Measurements from ENCODE around the gene ELF3. TPM values are rescaled to one million over a fixed set of nuclear protein-coding genes. Genes with fewer than 3 reads are reported as not detected.

The ELF3 gene
- total RNA-seq, 4 donors from 2014 or later = 0.54 to 30.6 (median 0.74) TPM

- Histone ChIP-seq H3K9me3 (no peaks in the 10 kb centered on the region), H3K27ac (no peak overlapping the region), H3K27me3 (no peaks in the 10 kb centered on the region), H3K36me3 (no peaks in the 10 kb centered on the region), H3K4me1 (no peaks in the 10 kb centered on the region), H3K4me3 (no peak overlapping the region)
- no peak for TF ChIP-seq EP300 (IDR thresholded peaks at IDR 0.05)
- TF ChIP-seq CTCF (IDR thresholded peaks at IDR 0.05) = no peak
- TF ChIP-seq POLR2AphosphoS5 (IDR thresholded peaks at IDR 0.05) = no peak
- no peak for TF ChIP-seq POLR2A (IDR thresholded peaks at IDR 0.05)
- no peak for ATAC-seq
- 64 to 74% methylated on average over 5 of the region's 5 CpGs for WGBS, 2 donors (ENCODE audit: low coverage in 1 of 2)
Measured at GRCh38 chr1:202029171-202029665, 18.8 kb downstream of the ELF3 start.

GRCh38 chr1:202029727-202030126 lies 19.3 kb downstream of the ELF3 start:
- Histone ChIP-seq H3K4me3 (no peak overlapping the region), H3K27me3 (no peaks in the 10 kb centered on the region), H3K27ac (no peak overlapping the region), H3K9me3 (no peaks in the 10 kb centered on the region), H3K4me1 (no peaks in the 10 kb centered on the region), H3K36me3 (no peaks in the 10 kb centered on the region)
- ATAC-seq = no peak
- 86% methylated on average over 1 of the region's 2 CpGs; no CpG with 5 or more reads in 1 of the 2 donors for WGBS, 2 donors (ENCODE audit: low coverage in 1 of 2)
- TF ChIP-seq CTCF (IDR thresholded peaks at IDR 0.05) (no peak), POLR2A (IDR thresholded peaks at IDR 0.05) (no peak), EP300 (IDR thresholded peaks at IDR 0.05) (no peak), POLR2AphosphoS5 (IDR thresholded peaks at IDR 0.05) (no peak)

- no peak for TF ChIP-seq CTCF (IDR thresholded peaks at IDR 0.05)
- TF ChIP-seq EP300 (IDR thresholded peaks at IDR 0.05) = no peak
- TF ChIP-seq POLR2AphosphoS5 (IDR thresholded peaks at IDR 0.05) = no peak
- TF ChIP-seq POLR2A (IDR thresholded peaks at IDR 0.05) = no peak
- Histone ChIP-seq H3K27me3 (no peaks in the 10 kb centered on the region), H3K27ac (no peak overlapping the region), H3K4me1 (peaks cover 0 to 10% (median 0%) of the 10 kb centered on the region in 3 donors), H3K36me3 (no peaks in the 10 kb centered on the region), H3K4me3 (no peak overlapping the region), H3K9me3 (no peaks in the 10 kb centered on the region)
- WGBS, 2 donors (ENCODE audit: low coverage in 1 of 2) = 66 to 83% methylated on average over 1 to 4 of the region's 4 CpGs
- no peak for ATAC-seq
Measured at GRCh38 chr1:202031796-202032195, 21.4 kb downstream of the ELF3 start.

- H3K4me3 ChIP-seq = no peak overlapping the region
- no peaks in the 10 kb centered on the region for H3K9me3 ChIP-seq
- no peaks in the 10 kb centered on the region for H3K36me3 ChIP-seq
- no peak for TF ChIP-seq EP300 (IDR thresholded peaks at IDR 0.05)
- TF ChIP-seq CTCF (IDR thresholded peaks at IDR 0.05) = no peak
- no peak for TF ChIP-seq POLR2A (IDR thresholded peaks at IDR 0.05)
- TF ChIP-seq POLR2AphosphoS5 (IDR thresholded peaks at IDR 0.05) = no peak
- no peak overlapping the region for H3K27ac ChIP-seq
- WGBS, 2 donors (ENCODE audit: low coverage in 1 of 2) = 81 to 83% methylated on average over 4 to 5 of the region's 7 CpGs
- ATAC-seq = no peak
- no peaks in the 10 kb centered on the region for H3K27me3 ChIP-seq
- H3K4me1 ChIP-seq = peaks cover 0 to 10% (median 0%) of the 10 kb centered on the region in 3 donors
Measured at GRCh38 chr1:202034149-202034682, 23.8 kb downstream of the ELF3 start.
